GM03348 (cell line): Measurements from ENCODE around the gene MAEA.
"Not testable (repeated sequence)": the region's sequence is repeated elsewhere in the genome, so short reads cannot be mapped to it uniquely, and the experiment has no call there.

ENCODE experiments used
- DNase-seq: peaks from one replicate; pipeline ENCODE4 v3.0.0; 2012; ENCODE audit warnings: low spot score

The MAEA gene

GRCh38 chr4:1335193-1335883 lies 45.6 kb downstream of the MAEA start:
- DNase-seq = not testable (repeated sequence)

GRCh38 chr4:1336088-1336491 lies 46.4 kb downstream of the MAEA start:
- no peak for DNase-seq

- DNase-seq = no peak
These were observed 47.7 kb downstream of the MAEA start for GRCh38 chr4:1337376-1337831.

- no peak for DNase-seq
These were observed 48.5 kb downstream of the MAEA start for GRCh38 chr4:1337951-1338751.

GRCh38 chr4:1338752-1339414 lies 49.2 kb downstream of the MAEA start:
- DNase-seq = no peak

GRCh38 chr4:1339489-1339888 lies 49.8 kb downstream of the MAEA start:
- no peak for DNase-seq

- no peak for DNase-seq
These were observed 50.6 kb downstream of the MAEA start for GRCh38 chr4:1340181-1340747.

GRCh38 chr4:1340861-1341260 lies 51.2 kb downstream of the MAEA start:
- no peak for DNase-seq

- DNase-seq = no peak
These were observed 52.3 kb downstream of the MAEA start for GRCh38 chr4:1342003-1342402.

GRCh38 chr4:1344696-1345095 lies 55.0 kb downstream of the MAEA start:
- DNase-seq = no peak

- DNase-seq = peak; percentile 72
These were observed 56.5 kb downstream of the MAEA start for GRCh38 chr4:1345903-1346780.

GRCh38 chr4:1346781-1347409 lies 57.2 kb downstream of the MAEA start, which contains the start of gene UVSSA:
Gene UVSSA (plus strand): TSS chr4:1347208. CDS start chr4:1348092, 884 bp downstream.
- peak; percentile 100 for DNase-seq

- peak; percentile 94 for DNase-seq
These were observed 57.7 kb downstream of the MAEA start for GRCh38 chr4:1347410-1347864.

GRCh38 chr4:1348014-1348513 lies 58.4 kb downstream of the MAEA start:
- DNase-seq = no peak

GRCh38 chr4:1348746-1349145 lies 59.1 kb downstream of the MAEA start:
- no peak for DNase-seq

GRCh38 chr4:1349359-1350168 lies 59.9 kb downstream of the MAEA start:
- DNase-seq = no peak

- DNase-seq = no peak
These were observed 60.5 kb downstream of the MAEA start for GRCh38 chr4:1350169-1350520.

GRCh38 chr4:1351854-1352566 lies 62.3 kb downstream of the MAEA start:
- peak; percentile 91 for DNase-seq

- no peak for DNase-seq
These were observed 62.8 kb downstream of the MAEA start for GRCh38 chr4:1352567-1352900.
